NB4 (cell line): ENCODE measurements around the gene GRAMD2B.
"Not testable (repeated sequence)": the region's sequence is repeated elsewhere in the genome, so short reads cannot be mapped to it uniquely, and the experiment has no call there.

Source experiments
- DNase-seq: peaks from one replicate; pipeline ENCODE4 v3.0.0; 2010; ENCODE audit warnings: low read depth
- H3K4me3 ChIP-seq: one replicate; pipeline ENCODE4 v1.5.1; 2011; ENCODE audit warnings: mild to moderate bottlenecking, low read depth, low read length, moderate library complexity
- MAX ChIP-seq: IDR thresholded peaks from 2 replicates; pipeline ENCODE4 v1.6.1; 2011; ENCODE audit warnings: low read depth, low read length
- MYC ChIP-seq: IDR thresholded peaks from 2 replicates; pipeline ENCODE4 v1.6.1; 2011; ENCODE audit warnings: low read depth, low read length
- POLR2A ChIP-seq: IDR thresholded peaks from 2 replicates; pipeline ENCODE4 v1.6.1; 2011; ENCODE audit warnings: mild to moderate bottlenecking; ENCODE audit not compliant: insufficient read length; ENCODE audit errors: extremely low read depth
- TF ChIP-seq, protein P1 (sequence below): IDR thresholded peaks from one replicate; pipeline ENCODE4 v1.5.1; 2012; ENCODE audit warnings: low read depth, low read length

Gene GRAMD2B

GRCh38 chr5:126422994-126423788 is at the start of gene GRAMD2B:
TSS of gene GRAMD2B (plus strand) at chr5:126423409. CDS start at chr5:126423607, 198 bp downstream.
- TF ChIP-seq MYC, result no peak
- TF ChIP-seq, protein P1, sequence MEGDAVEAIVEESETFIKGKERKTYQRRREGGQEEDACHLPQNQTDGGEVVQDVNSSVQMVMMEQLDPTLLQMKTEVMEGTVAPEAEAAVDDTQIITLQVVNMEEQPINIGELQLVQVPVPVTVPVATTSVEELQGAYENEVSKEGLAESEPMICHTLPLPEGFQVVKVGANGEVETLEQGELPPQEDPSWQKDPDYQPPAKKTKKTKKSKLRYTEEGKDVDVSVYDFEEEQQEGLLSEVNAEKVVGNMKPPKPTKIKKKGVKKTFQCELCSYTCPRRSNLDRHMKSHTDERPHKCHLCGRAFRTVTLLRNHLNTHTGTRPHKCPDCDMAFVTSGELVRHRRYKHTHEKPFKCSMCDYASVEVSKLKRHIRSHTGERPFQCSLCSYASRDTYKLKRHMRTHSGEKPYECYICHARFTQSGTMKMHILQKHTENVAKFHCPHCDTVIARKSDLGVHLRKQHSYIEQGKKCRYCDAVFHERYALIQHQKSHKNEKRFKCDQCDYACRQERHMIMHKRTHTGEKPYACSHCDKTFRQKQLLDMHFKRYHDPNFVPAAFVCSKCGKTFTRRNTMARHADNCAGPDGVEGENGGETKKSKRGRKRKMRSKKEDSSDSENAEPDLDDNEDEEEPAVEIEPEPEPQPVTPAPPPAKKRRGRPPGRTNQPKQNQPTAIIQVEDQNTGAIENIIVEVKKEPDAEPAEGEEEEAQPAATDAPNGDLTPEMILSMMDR, result no peak
- TF ChIP-seq MAX, result no peak
- TF ChIP-seq POLR2A, result no peak
- peak; percentile 68 for DNase-seq
- peak within 1 kb of the TSS; percentile 78 for H3K4me3 ChIP-seq

- DNase-seq, result no peak
- no peak overlapping the region for H3K4me3 ChIP-seq
- TF ChIP-seq, protein P1, result no peak
- no peak for TF ChIP-seq MAX
- no peak for TF ChIP-seq MYC
- no peak for TF ChIP-seq POLR2A
These were observed 49.1 kb upstream of the GRAMD2B start for GRCh38 chr5:126374109-126374416.

DNA sequence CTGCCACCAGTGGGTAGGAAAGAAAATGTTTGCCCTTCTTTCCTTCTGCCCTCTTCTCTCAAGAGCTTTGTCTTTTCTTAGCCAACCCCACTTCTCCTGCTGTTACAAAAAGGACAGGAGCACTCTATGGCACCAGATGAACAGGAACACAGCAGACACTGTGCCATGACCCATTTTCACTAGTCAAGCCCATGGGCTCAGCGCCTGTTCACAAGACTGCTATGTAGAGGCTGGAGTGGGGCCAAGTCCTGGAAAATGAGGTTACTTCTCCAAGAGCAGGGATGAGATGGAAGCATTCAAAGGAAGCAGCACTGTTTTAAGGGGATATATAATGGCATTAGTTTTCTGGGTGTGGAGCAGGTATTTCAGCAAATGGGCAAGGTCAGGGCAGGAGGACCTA is 46.8 kb upstream of the GRAMD2B start:
- H3K4me3 ChIP-seq, result no peak overlapping the region
- TF ChIP-seq POLR2A (no peak), MYC (no peak), MAX (no peak)
- TF ChIP-seq, protein P1, result no peak
- DNase-seq, result no peak

- no peak for DNase-seq
- H3K4me3 ChIP-seq, result no peak overlapping the region
- TF ChIP-seq, protein P1, result no peak
- TF ChIP-seq POLR2A (no peak), MAX (no peak), MYC (no peak)
These were observed 45.8 kb upstream of the GRAMD2B start for GRCh38 chr5:126377424-126377823.

- DNase-seq, result not testable (repeated sequence)
These were observed 42.9 kb upstream of the GRAMD2B start for GRCh38 chr5:126380316-126380715.

DNA sequence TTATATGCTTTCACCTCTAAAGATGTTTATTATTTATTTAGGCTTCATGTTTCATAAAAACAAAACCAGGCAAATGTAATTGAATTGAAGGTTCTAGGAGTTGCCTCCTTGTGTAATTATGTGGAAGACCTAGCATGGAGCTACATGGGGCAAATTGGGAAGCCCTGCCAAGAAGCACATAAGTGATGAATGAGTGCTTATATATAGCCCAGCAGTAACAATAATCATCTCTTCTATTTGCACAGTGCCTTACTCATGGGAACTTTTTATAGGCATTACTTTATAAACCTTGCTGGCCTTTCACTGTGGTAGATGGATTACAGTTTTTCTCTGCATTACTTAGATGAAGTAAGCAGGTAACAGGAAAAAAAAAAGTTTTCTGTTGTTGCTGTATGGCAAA is 40.0 kb upstream of the GRAMD2B start:
- no peak overlapping the region for H3K4me3 ChIP-seq
- TF ChIP-seq MYC (no peak), MAX (no peak), POLR2A (no peak)
- TF ChIP-seq, protein P1, result no peak
- no peak for DNase-seq

More at GRCh38 chr5:126380316-126380715, 42.9 kb upstream of the GRAMD2B start:
- not testable (repeated sequence) for H3K4me3 ChIP-seq
